AG10803 (cell line): ENCODE data around the gene ZNF683.

Experiments
- DNase-seq: peaks from one replicate; pipeline ENCODE4 v3.0.0; 2010; ENCODE audit warnings: low read depth
- H3K4me3 ChIP-seq: 2 replicates; pipeline ENCODE4 v1.5.1; 2011; ENCODE audit warnings: mild to moderate bottlenecking, low read length, control low read depth
- TF ChIP-seq, protein P1 (sequence below): conservative IDR thresholded peaks from 2 replicates; pipeline ENCODE4 v1.5.1; 2011; ENCODE audit warnings: mild to moderate bottlenecking, low read length, control low read depth, inconsistent platforms

ZNF683 gene

DNA sequence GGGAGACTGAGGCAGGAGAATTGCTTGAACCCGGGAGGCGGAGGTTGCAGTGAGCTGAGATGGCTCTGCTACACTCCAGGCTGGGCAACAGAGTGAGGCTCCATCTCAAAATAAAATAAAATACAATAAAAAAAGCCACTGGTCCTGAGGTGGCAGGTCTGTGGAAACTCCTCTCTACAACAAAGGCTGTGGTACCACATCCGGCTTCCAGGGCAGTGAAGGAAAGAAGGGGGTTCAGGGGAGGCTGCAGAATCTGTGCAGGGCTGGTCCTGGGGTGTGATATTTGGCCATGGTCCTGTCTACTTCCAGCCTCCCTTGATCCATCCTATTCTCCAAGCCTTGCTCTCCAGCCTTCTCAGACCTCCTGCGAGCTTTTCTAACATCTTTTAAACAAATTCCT lies 731 bp upstream of the ZNF683 start:
- DNase-seq, result no peak
- TF ChIP-seq, protein P1, sequence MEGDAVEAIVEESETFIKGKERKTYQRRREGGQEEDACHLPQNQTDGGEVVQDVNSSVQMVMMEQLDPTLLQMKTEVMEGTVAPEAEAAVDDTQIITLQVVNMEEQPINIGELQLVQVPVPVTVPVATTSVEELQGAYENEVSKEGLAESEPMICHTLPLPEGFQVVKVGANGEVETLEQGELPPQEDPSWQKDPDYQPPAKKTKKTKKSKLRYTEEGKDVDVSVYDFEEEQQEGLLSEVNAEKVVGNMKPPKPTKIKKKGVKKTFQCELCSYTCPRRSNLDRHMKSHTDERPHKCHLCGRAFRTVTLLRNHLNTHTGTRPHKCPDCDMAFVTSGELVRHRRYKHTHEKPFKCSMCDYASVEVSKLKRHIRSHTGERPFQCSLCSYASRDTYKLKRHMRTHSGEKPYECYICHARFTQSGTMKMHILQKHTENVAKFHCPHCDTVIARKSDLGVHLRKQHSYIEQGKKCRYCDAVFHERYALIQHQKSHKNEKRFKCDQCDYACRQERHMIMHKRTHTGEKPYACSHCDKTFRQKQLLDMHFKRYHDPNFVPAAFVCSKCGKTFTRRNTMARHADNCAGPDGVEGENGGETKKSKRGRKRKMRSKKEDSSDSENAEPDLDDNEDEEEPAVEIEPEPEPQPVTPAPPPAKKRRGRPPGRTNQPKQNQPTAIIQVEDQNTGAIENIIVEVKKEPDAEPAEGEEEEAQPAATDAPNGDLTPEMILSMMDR, result no peak
- no peak overlapping the region for H3K4me3 ChIP-seq

DNA sequence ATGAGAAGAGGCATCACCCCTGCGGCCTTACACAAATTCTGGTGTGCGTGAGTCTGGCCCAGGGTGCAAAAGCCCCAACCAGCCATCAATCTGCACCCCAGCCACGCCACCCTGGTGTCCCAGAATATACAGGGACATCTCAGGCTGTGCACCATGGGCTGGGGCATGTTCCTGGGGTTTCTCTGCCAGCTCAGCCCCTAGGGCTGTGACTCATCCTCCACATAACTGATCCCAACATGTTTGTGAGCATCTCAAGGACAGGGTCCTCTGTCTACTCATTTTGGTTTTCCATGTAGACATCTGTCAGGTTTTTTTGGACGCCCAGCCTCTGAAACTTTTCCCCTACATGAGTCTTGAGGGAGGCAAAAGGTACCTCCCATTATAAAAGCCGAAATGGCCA lies 511 bp downstream of the ZNF683 start:
- DNase-seq, result no peak
- TF ChIP-seq, protein P1, result no peak
- no peak overlapping the region for H3K4me3 ChIP-seq

DNA sequence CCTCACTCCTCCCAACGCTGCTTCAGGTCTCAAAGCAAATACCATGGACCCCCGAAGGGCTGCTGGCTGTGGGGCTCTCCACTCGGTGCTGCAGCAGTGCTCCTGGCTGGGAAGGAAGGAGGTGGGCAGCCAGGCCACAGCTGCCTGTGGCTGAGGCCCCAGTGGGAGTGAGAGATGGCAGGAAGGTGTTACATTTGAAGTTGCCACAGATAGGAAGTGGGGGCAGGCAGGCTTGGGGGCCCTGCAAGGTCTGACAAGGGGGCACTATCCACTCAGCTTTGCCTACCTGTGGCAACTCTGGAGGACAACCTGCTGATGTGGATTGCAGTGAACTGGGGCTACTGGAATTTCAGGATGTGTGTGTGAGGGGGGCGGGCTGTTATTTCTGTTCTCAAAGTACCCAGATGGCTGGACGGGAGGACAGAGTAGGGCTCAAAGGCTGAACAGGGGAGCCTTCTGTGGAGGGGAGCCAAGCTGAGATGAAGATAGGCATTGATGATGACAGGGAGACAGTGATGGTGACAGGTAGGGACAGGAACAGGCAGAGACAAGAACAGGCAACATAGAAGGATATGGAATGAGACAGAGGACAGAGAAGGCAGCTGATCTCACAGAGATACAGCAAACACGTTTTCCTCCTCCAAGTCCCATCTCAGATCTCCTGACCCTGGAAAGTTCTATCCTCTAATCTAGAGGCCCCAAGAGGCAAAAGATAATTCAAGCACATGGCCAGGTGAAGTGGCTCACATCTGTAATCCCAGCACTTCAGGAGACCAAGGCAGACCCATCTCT lies 1.8 kb downstream of the ZNF683 start:
- DNase-seq, result no peak

DNA sequence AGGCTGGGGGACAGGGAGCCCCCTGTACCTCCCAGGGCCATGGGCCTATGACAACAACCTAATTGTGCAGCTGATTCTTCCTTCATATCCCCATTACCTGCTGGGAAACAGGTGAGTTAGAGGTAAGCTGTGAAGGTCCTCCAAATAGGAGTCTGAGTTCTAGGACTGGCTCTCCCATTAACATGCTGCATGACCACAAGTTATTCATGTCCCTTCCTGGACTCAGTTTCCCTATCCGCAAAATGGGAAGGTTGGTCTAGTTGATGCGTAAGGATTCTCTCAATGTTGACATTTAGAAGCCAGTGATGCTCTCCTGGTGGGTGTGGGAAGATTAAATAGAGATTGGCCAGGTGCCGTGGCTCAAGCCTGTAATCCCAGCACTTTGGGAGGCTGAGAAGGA lies 4.1 kb downstream of the ZNF683 start:
- no peak for DNase-seq
- no peak overlapping the region for H3K4me3 ChIP-seq
- TF ChIP-seq, protein P1, result no peak

More for the DNA sequence above, 1.8 kb downstream of the ZNF683 start:
- TF ChIP-seq, protein P1, result no peak
- no peak overlapping the region for H3K4me3 ChIP-seq

DNA sequence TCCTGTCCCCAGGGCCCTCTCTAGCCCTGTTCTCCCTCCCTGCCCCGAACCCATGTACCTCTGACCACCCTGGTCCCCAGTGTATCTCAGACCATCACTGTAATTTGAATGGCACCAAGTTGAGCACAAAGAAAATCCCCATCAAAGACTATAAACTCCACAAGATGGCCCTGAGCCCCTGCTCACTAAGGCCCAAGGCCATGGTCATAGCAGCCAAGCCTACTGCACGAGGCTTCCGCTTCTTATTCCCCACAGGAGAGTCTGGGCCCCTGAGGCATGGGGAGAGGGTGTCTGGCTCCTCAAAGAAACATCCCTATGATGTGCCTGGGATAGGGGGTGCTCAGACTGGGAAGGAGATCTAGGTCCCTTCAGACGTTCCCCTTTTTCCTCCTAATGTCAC lies 4.5 kb downstream of the ZNF683 start:
- H3K4me3 ChIP-seq, result no peak overlapping the region
- no peak for DNase-seq
- TF ChIP-seq, protein P1, result no peak

- TF ChIP-seq, protein P1, result no peak
- no peak for DNase-seq
- no peak overlapping the region for H3K4me3 ChIP-seq
Observed at GRCh38 chr1:26367441-26367840, 5.1 kb downstream of the ZNF683 start.

DNA sequence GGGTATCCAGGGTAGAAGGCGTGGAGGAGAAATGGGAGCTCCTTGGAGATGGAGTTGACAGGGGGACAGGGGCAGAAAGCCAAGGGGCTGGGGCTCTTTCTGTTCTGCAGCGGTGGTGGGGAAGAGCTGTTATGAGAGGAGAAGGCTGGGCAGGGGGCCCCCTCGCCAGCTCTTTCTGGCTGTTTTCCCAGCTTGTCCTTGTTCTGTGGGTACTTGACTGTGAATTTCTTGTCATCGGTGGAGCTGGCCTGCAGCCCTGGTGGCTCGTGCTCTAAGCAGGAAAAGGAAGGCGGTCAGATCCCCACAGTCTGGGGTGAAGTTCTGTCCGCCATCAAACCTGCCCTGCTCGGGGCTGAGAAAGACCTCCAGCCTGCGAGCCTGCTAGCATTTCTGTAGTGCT lies 7.6 kb downstream of the ZNF683 start:
- DNase-seq, result no peak
- no peak overlapping the region for H3K4me3 ChIP-seq
- TF ChIP-seq, protein P1, result no peak
